Heart left ventricle (tissue), 13 donors: Measurements from ENCODE around the gene CEACAM8.

Source experiments
- POLR2A ChIP-seq, 2 donors: fragments of 450-650 bp; IDR thresholded peaks; one replicate each; pipeline ENCODE4 v1.6.1; 2017; ENCODE audit warnings: antibody characterized with exemption in 2 of 2, mild to moderate bottlenecking in 2 of 2, moderate library complexity in 2 of 2
- TF ChIP-seq, protein P1 (sequence below), 12 donors: fragments of 200-600 bp; sonication (generic) in 4 of 12; IDR thresholded peaks; one replicate each; pipeline versions ENCODE4 v1.5.0 to v1.8.0; 2018 to 2022; ENCODE audit warnings: antibody characterized with exemption in 12 of 12, mild to moderate bottlenecking in 5 of 12
- donor health status: ischemic (EF 13 %, LVEDD 7.1; RV severe dilation, severe dysfunction).
- donor health status: DM: no; HTN: yes; CAD: no.
- donor health status: DM: no; HTN: no; CAD: no.
- donor health status: ischemic (EF 25% LVEDD 6.9; RV normal size, moderate dysfunction).
- donor health status: ischemic (EF 25% LVEDD 5.7; RV mildly dilated, moderate dysfunction).
- donor health status: ischemic (EF 35%, LVEDD 5.7; RV mildly dilated, moderate dysfunction).
- donor health status: nonischemic (EF 11% LVEDD 7.7; RV severe dilation, severe dysfunction).
- donor health status: DM: yes; HTN: yes; CAD: no.
- donor health status: PGD.
- donor health status: ischemic (EF 29% LVEDD 5.4; RV normal size, mild dysfunction).
- donor health status: nonischemic (EF 23%, LVEDD 6.1; RV moderate dilation, normal function).

DNA sequence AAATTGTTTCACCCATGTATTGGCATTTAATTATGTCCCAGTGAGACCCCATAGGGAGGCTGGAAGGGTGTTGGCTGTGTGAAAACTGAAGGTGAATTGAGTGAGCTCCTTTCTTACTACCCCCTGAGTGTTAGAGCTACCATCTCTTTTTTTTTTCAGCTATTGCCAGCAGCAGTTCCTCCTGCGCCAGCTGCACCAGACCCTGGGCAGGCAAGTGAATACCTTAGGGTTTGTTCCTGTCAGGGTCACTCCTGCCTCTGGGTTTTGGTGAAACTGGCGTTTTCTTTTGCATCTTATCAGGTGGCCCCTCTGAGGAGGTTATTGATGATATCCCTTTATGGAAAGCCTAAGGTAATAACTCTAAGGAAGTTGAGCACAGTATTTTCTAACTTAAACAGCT, 25.5 kb downstream of the CEACAM8 start:
- TF ChIP-seq, protein P1, sequence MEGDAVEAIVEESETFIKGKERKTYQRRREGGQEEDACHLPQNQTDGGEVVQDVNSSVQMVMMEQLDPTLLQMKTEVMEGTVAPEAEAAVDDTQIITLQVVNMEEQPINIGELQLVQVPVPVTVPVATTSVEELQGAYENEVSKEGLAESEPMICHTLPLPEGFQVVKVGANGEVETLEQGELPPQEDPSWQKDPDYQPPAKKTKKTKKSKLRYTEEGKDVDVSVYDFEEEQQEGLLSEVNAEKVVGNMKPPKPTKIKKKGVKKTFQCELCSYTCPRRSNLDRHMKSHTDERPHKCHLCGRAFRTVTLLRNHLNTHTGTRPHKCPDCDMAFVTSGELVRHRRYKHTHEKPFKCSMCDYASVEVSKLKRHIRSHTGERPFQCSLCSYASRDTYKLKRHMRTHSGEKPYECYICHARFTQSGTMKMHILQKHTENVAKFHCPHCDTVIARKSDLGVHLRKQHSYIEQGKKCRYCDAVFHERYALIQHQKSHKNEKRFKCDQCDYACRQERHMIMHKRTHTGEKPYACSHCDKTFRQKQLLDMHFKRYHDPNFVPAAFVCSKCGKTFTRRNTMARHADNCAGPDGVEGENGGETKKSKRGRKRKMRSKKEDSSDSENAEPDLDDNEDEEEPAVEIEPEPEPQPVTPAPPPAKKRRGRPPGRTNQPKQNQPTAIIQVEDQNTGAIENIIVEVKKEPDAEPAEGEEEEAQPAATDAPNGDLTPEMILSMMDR (IDR thresholded peaks at IDR 0.05), result no peak
- TF ChIP-seq POLR2A (IDR thresholded peaks at IDR 0.05), result no peak
